Ishikawa (cell line): ENCODE data around the gene DNAH9.
A peak's percentile ranks its signal among the peaks of the same experiment; 100 is the strongest.

Experiments
- CEBPB ChIP-seq: IDR thresholded peaks from 2 replicates; pipeline ENCODE4 v1.6.1; 2012
- CREB1 ChIP-seq: IDR thresholded peaks from 2 replicates; pipeline ENCODE4 v1.6.1; 2012; ENCODE audit warnings: low read depth
- EGR1 ChIP-seq: IDR thresholded peaks from 2 replicates; pipeline ENCODE4 v1.6.1; 2012
- EP300 ChIP-seq: IDR thresholded peaks from 2 replicates; pipeline ENCODE4 v1.6.1; 2012; ENCODE audit warnings: borderline replicate concordance
- FOXM1 ChIP-seq: IDR thresholded peaks from 2 replicates; pipeline ENCODE4 v1.6.1; 2012; ENCODE audit warnings: low read depth, borderline replicate concordance
- NFIC ChIP-seq: IDR thresholded peaks from 2 replicates; pipeline ENCODE4 v1.6.1; 2012
- RAD21 ChIP-seq: IDR thresholded peaks from 2 replicates; pipeline ENCODE4 v1.6.1; 2012; ENCODE audit warnings: low read depth
- TAF1 ChIP-seq: IDR thresholded peaks from 2 replicates; pipeline ENCODE4 v1.6.1; 2012; ENCODE audit warnings: low read depth, mild to moderate bottlenecking
- TCF12 ChIP-seq: IDR thresholded peaks from 2 replicates; pipeline ENCODE4 v1.6.1; 2012; ENCODE audit warnings: low read depth
- TEAD4 ChIP-seq: IDR thresholded peaks from 2 replicates; pipeline ENCODE4 v1.6.1; 2012
- YY1 ChIP-seq: IDR thresholded peaks from 2 replicates; pipeline ENCODE4 v1.6.1; 2012; ENCODE audit warnings: low read depth
- ZBTB7A ChIP-seq: IDR thresholded peaks from 2 replicates; pipeline ENCODE4 v1.6.1; 2012; ENCODE audit warnings: low read depth
- TF ChIP-seq, protein P1 (sequence below): IDR thresholded peaks from 2 replicates; pipeline ENCODE4 v1.6.1; 2012
- TF ChIP-seq, protein P2 (sequence below): IDR thresholded peaks from 2 replicates; pipeline ENCODE4 v1.6.1; 2012
- TF ChIP-seq, protein P3 (sequence below): IDR thresholded peaks from 2 replicates; pipeline ENCODE4 v1.6.1; 2012; ENCODE audit warnings: low read depth, mild to moderate bottlenecking

DNAH9 gene

DNA sequence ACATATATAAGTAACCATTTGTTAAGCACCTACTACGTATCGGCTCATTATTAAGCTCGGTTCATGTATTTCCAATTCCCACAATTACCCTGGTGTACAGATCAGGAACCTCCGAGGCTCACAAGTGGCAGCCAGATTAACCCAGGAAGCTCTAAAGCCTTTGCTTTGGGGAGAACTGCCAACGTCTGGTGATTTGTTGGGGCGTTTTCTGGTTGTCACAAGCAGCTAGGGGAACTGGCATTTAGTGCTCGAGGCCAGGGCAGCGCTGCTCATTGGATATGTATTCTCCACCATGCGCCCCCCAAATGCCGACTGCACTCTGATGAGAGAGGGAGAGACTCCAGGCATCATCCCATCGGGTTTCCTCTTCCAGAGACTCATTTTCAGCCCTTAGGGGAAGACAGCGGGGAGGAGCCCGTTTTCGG, 398.5 kb downstream of the DNAH9 start:
- TF ChIP-seq NFIC (no peak), FOXM1 (no peak), RAD21 (no peak), CEBPB (no peak), TCF12 (no peak), CREB1 (no peak)

DNA sequence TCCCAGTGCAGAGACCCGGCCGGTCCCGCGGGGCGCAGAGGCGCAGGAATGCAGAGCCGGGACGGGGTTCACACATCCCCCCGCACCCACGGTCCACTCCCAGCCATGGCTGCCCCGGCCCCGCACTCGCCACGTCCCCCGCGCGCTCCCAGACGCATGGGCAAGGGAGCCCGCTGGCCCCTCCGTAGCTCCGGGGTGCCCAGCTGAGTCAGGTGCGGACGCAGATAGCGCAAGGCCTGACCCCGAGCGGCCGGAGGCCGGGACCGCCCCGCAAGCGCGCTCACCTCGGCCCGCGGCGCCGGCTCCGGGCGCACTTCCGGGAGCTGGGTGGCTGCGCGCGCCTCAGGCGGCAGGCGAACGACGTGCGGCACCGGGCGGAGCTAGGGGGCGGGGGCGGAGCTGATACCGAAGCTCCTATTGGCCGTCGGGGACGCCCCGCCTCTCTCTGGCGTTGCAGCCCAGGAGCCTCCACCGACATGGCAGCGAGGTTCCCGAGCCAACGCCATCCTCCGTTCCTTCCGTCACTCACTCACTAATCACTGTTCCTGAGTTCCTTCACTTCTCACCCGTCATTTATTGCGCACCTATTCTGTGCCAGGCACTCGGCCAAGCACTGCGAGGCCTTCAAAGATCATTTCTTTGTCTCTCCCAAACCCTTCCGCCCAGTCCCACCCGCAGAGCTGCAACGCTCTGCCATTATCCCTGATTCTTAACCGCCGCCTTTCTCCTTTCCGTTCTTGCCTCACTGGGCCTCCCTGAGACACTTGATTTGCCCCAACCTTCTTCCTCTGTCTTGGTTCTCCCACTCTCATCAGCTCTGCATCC, 399.1 kb downstream of the DNAH9 start, which contains the start of gene ZNF18:
TSS of gene ZNF18 (minus strand) at position 329 of the 825 bp plus-strand sequence. CDS start 4,646 bp downstream, outside the sequence.
- TF ChIP-seq, protein P1, sequence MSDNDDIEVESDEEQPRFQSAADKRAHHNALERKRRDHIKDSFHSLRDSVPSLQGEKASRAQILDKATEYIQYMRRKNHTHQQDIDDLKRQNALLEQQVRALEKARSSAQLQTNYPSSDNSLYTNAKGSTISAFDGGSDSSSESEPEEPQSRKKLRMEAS = peak; percentile 64
- TF ChIP-seq CEBPB (no peak), EP300 (no peak), ZBTB7A (no peak), NFIC (no peak), TAF1 (peak; percentile 82; the same call in 1 of the 2 replicates), YY1 (peak; percentile 89), RAD21 (no peak), FOXM1 (no peak), TEAD4 (no peak; the same call in 1 of the 2 replicates), TCF12 (no peak), EGR1 (0 out of 2 replicates have a peak, but pooled peaks have one; percentile 17), CREB1 (no peak)
- TF ChIP-seq, protein P2, sequence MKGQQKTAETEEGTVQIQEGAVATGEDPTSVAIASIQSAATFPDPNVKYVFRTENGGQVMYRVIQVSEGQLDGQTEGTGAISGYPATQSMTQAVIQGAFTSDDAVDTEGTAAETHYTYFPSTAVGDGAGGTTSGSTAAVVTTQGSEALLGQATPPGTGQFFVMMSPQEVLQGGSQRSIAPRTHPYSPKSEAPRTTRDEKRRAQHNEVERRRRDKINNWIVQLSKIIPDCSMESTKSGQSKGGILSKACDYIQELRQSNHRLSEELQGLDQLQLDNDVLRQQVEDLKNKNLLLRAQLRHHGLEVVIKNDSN = 0 out of 2 replicates have a peak, but pooled peaks have one; percentile 4
- TF ChIP-seq, protein P3, sequence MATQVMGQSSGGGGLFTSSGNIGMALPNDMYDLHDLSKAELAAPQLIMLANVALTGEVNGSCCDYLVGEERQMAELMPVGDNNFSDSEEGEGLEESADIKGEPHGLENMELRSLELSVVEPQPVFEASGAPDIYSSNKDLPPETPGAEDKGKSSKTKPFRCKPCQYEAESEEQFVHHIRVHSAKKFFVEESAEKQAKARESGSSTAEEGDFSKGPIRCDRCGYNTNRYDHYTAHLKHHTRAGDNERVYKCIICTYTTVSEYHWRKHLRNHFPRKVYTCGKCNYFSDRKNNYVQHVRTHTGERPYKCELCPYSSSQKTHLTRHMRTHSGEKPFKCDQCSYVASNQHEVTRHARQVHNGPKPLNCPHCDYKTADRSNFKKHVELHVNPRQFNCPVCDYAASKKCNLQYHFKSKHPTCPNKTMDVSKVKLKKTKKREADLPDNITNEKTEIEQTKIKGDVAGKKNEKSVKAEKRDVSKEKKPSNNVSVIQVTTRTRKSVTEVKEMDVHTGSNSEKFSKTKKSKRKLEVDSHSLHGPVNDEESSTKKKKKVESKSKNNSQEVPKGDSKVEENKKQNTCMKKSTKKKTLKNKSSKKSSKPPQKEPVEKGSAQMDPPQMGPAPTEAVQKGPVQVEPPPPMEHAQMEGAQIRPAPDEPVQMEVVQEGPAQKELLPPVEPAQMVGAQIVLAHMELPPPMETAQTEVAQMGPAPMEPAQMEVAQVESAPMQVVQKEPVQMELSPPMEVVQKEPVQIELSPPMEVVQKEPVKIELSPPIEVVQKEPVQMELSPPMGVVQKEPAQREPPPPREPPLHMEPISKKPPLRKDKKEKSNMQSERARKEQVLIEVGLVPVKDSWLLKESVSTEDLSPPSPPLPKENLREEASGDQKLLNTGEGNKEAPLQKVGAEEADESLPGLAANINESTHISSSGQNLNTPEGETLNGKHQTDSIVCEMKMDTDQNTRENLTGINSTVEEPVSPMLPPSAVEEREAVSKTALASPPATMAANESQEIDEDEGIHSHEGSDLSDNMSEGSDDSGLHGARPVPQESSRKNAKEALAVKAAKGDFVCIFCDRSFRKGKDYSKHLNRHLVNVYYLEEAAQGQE = no peak

DNA sequence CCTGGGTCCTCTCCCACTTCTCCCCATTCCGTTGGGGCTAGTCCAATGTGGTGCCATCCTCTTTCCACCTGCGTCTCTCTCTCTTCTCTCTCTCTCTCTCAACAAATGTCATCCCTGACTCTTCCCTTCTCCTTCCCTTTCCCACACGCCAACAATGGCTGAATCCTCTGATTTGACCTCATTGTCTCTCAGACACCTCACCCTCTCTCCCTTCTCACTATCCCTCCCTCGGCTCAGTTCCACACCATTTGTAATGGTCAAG, 399.6 kb downstream of the DNAH9 start:
- TF ChIP-seq EP300 = no peak
- no peak for TF ChIP-seq TCF12
- TF ChIP-seq NFIC = no peak
- TF ChIP-seq, protein P1 = no peak
- TF ChIP-seq, protein P3 = no peak
- no peak for TF ChIP-seq ZBTB7A
- TF ChIP-seq FOXM1 = no peak
- no peak for TF ChIP-seq CREB1
- TF ChIP-seq TEAD4 = no peak
- TF ChIP-seq CEBPB = no peak
- TF ChIP-seq, protein P2 = no peak
- no peak for TF ChIP-seq YY1

DNA sequence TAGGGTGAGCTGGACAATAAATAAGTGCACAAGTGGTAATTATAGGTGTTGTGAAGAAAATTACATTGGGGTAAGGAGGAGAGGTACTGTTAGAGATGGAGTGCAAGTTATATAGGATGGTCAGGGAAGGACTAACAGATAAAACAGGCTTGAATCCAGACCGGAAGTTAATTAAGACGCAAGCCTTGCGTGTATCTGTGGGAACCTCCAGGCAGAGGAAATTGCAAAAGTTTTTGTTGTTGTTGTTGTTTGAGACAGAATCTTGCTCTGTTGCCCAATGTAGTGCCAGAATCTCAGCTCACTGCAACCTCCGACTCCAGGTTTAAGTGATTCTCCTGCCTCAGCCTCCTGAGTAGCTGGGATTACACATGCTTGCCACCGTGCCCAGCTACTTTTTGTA, 401.4 kb downstream of the DNAH9 start:
- TF ChIP-seq FOXM1 (no peak), CEBPB (no peak), TEAD4 (no peak), EP300 (no peak), NFIC (no peak), TAF1 (no peak), ZBTB7A (no peak), YY1 (no peak), TCF12 (no peak), RAD21 (no peak), CREB1 (no peak), EGR1 (no peak)
- TF ChIP-seq, protein P2 = no peak
- TF ChIP-seq, protein P3 = no peak
- TF ChIP-seq, protein P1 = no peak
